Measurements from ENCODE around the gene TIMM44.

TIMM44 gene

GRCh38 chr19:7914598-7915045, 28.8 kb downstream of the TIMM44 start, which contains the start of gene TGFBR3L:
Gene TGFBR3L, plus strand, starts transcription at chr19:7914830.
- Histone ChIP-seq H3K27me3 (ENCODE audit: control insufficient read depth in 1 of 2, insufficient read depth in 2 of 2, low read length in 2 of 2) (peaks cover 25 to 27% of the 10 kb centered on the region in 2 donors), H3K4me3 (ENCODE audit: low read depth in 1 of 2, low read length in 2 of 2) (no peak within 1 kb of the TSS), H3K9ac (ENCODE audit: low read depth in 1 of 2, low read length in 2 of 2) (no peak within 1 kb of the TSS), H3K27ac (ENCODE audit: low read depth, low read length) (no peak within 1 kb of the TSS), H3K9me3 (ENCODE audit: control insufficient read depth in 1 of 2, low read length in 2 of 2) (no peaks in the 10 kb centered on the region), H3K36me3 (ENCODE audit: control insufficient read depth in 1 of 2, insufficient read depth in 2 of 2, low read length in 2 of 2) (peaks cover 9 to 31% of the 10 kb centered on the region in 2 donors), H3K4me1 (ENCODE audit: control insufficient read depth in 1 of 2, insufficient read depth in 2 of 2, low read length in 2 of 2) (peaks cover 13 to 24% of the 10 kb centered on the region in 2 donors)

- Histone ChIP-seq H3K4me3 (ENCODE audit: low read depth in 1 of 2, low read length in 2 of 2) (no peak overlapping the region), H3K9ac (ENCODE audit: low read depth in 1 of 2, low read length in 2 of 2) (no peak overlapping the region), H3K9me3 (ENCODE audit: control insufficient read depth in 1 of 2, low read length in 2 of 2) (no peaks in the 10 kb centered on the region), H3K4me1 (ENCODE audit: control insufficient read depth in 1 of 2, insufficient read depth in 2 of 2, low read length in 2 of 2) (peaks cover 12 to 19% of the 10 kb centered on the region in 2 donors), H3K36me3 (ENCODE audit: control insufficient read depth in 1 of 2, insufficient read depth in 2 of 2, low read length in 2 of 2) (peaks cover 9 to 35% of the 10 kb centered on the region in 2 donors), H3K27ac (ENCODE audit: low read depth, low read length) (no peak overlapping the region), H3K27me3 (ENCODE audit: control insufficient read depth in 1 of 2, insufficient read depth in 2 of 2, low read length in 2 of 2) (peaks cover 25 to 27% of the 10 kb centered on the region in 2 donors)
These were observed 29.4 kb downstream of the TIMM44 start for GRCh38 chr19:7914099-7914498.

GRCh38 chr19:7913652-7914051, 29.8 kb downstream of the TIMM44 start:
- H3K27ac ChIP-seq (ENCODE audit: low read depth, low read length), result no peak overlapping the region
- H3K4me3 ChIP-seq (ENCODE audit: low read depth in 1 of 2, low read length in 2 of 2), result no peak overlapping the region
- peaks cover 9 to 36% of the 10 kb centered on the region in 2 donors for H3K36me3 ChIP-seq (ENCODE audit: control insufficient read depth in 1 of 2, insufficient read depth in 2 of 2, low read length in 2 of 2)
- peaks cover 24% of the 10 kb centered on the region in 2 donors for H3K27me3 ChIP-seq (ENCODE audit: control insufficient read depth in 1 of 2, insufficient read depth in 2 of 2, low read length in 2 of 2)
- peaks cover 12 to 14% of the 10 kb centered on the region in 2 donors for H3K4me1 ChIP-seq (ENCODE audit: control insufficient read depth in 1 of 2, insufficient read depth in 2 of 2, low read length in 2 of 2)
- no peaks in the 10 kb centered on the region for H3K9me3 ChIP-seq (ENCODE audit: control insufficient read depth in 1 of 2, low read length in 2 of 2)
- H3K9ac ChIP-seq (ENCODE audit: low read depth in 1 of 2, low read length in 2 of 2), result no peak overlapping the region

GRCh38 chr19:7912697-7913564, 30.5 kb downstream of the TIMM44 start:
- Histone ChIP-seq H3K4me3 (ENCODE audit: low read depth in 1 of 2, low read length in 2 of 2) (no peak overlapping the region), H3K36me3 (ENCODE audit: control insufficient read depth in 1 of 2, insufficient read depth in 2 of 2, low read length in 2 of 2) (peaks cover 9 to 36% of the 10 kb centered on the region in 2 donors), H3K9ac (ENCODE audit: low read depth in 1 of 2, low read length in 2 of 2) (no peak overlapping the region), H3K4me1 (ENCODE audit: control insufficient read depth in 1 of 2, insufficient read depth in 2 of 2, low read length in 2 of 2) (peaks cover 10 to 12% of the 10 kb centered on the region in 2 donors), H3K9me3 (ENCODE audit: control insufficient read depth in 1 of 2, low read length in 2 of 2) (no peaks in the 10 kb centered on the region), H3K27ac (ENCODE audit: low read depth, low read length) (no peak overlapping the region), H3K27me3 (ENCODE audit: control insufficient read depth in 1 of 2, insufficient read depth in 2 of 2, low read length in 2 of 2) (peaks cover 19 to 20% of the 10 kb centered on the region in 2 donors)

GRCh38 chr19:7912144-7912696, 31.2 kb downstream of the TIMM44 start:
- Histone ChIP-seq H3K4me3 (ENCODE audit: low read depth in 1 of 2, low read length in 2 of 2) (no peak overlapping the region), H3K9ac (ENCODE audit: low read depth in 1 of 2, low read length in 2 of 2) (no peak overlapping the region), H3K9me3 (ENCODE audit: control insufficient read depth in 1 of 2, low read length in 2 of 2) (no peaks in the 10 kb centered on the region), H3K27me3 (ENCODE audit: control insufficient read depth in 1 of 2, insufficient read depth in 2 of 2, low read length in 2 of 2) (peaks cover 14 to 17% of the 10 kb centered on the region in 2 donors), H3K36me3 (ENCODE audit: control insufficient read depth in 1 of 2, insufficient read depth in 2 of 2, low read length in 2 of 2) (peaks cover 9 to 39% of the 10 kb centered on the region in 2 donors), H3K4me1 (ENCODE audit: control insufficient read depth in 1 of 2, insufficient read depth in 2 of 2, low read length in 2 of 2) (peaks cover 4 to 10% of the 10 kb centered on the region in 2 donors), H3K27ac (ENCODE audit: low read depth, low read length) (no peak overlapping the region)

GRCh38 chr19:7911508-7912143, 31.8 kb downstream of the TIMM44 start:
- peaks cover 0 to 6% of the 10 kb centered on the region in 2 donors for H3K4me1 ChIP-seq (ENCODE audit: control insufficient read depth in 1 of 2, insufficient read depth in 2 of 2, low read length in 2 of 2)
- H3K36me3 ChIP-seq (ENCODE audit: control insufficient read depth in 1 of 2, insufficient read depth in 2 of 2, low read length in 2 of 2), result peaks cover 9 to 41% of the 10 kb centered on the region in 2 donors
- peaks cover 10 to 13% of the 10 kb centered on the region in 2 donors for H3K27me3 ChIP-seq (ENCODE audit: control insufficient read depth in 1 of 2, insufficient read depth in 2 of 2, low read length in 2 of 2)
- no peak overlapping the region for H3K4me3 ChIP-seq (ENCODE audit: low read depth in 1 of 2, low read length in 2 of 2)
- H3K9ac ChIP-seq (ENCODE audit: low read depth in 1 of 2, low read length in 2 of 2), result no peak overlapping the region
- H3K27ac ChIP-seq (ENCODE audit: low read depth, low read length), result no peak overlapping the region
- H3K9me3 ChIP-seq (ENCODE audit: control insufficient read depth in 1 of 2, low read length in 2 of 2), result no peaks in the 10 kb centered on the region

- Histone ChIP-seq H3K27ac (ENCODE audit: low read depth, low read length) (no peak overlapping the region), H3K4me1 (ENCODE audit: control insufficient read depth in 1 of 2, insufficient read depth in 2 of 2, low read length in 2 of 2) (no peaks in the 10 kb centered on the region), H3K36me3 (ENCODE audit: control insufficient read depth in 1 of 2, insufficient read depth in 2 of 2, low read length in 2 of 2) (peaks cover 9 to 41% of the 10 kb centered on the region in 2 donors), H3K9ac (ENCODE audit: low read depth in 1 of 2, low read length in 2 of 2) (no peak overlapping the region), H3K9me3 (ENCODE audit: control insufficient read depth in 1 of 2, low read length in 2 of 2) (no peaks in the 10 kb centered on the region), H3K27me3 (ENCODE audit: control insufficient read depth in 1 of 2, insufficient read depth in 2 of 2, low read length in 2 of 2) (peaks cover 4 to 6% of the 10 kb centered on the region in 2 donors), H3K4me3 (ENCODE audit: low read depth in 1 of 2, low read length in 2 of 2) (no peak overlapping the region)
These were observed 32.9 kb downstream of the TIMM44 start for GRCh38 chr19:7910321-7911161.

- Histone ChIP-seq H3K4me3 (ENCODE audit: low read depth in 1 of 2, low read length in 2 of 2) (no peak overlapping the region), H3K27me3 (ENCODE audit: control insufficient read depth in 1 of 2, insufficient read depth in 2 of 2, low read length in 2 of 2) (no peaks in the 10 kb centered on the region), H3K9ac (ENCODE audit: low read depth in 1 of 2, low read length in 2 of 2) (no peak overlapping the region), H3K36me3 (ENCODE audit: control insufficient read depth in 1 of 2, insufficient read depth in 2 of 2, low read length in 2 of 2) (peaks cover 9 to 41% of the 10 kb centered on the region in 2 donors), H3K4me1 (ENCODE audit: control insufficient read depth in 1 of 2, insufficient read depth in 2 of 2, low read length in 2 of 2) (peaks cover 8 to 9% of the 10 kb centered on the region in 2 donors), H3K27ac (ENCODE audit: low read depth, low read length) (no peak overlapping the region), H3K9me3 (ENCODE audit: control insufficient read depth in 1 of 2, low read length in 2 of 2) (no peaks in the 10 kb centered on the region)
These were observed 33.9 kb downstream of the TIMM44 start for GRCh38 chr19:7909471-7910067.

- Histone ChIP-seq H3K4me1 (ENCODE audit: control insufficient read depth in 1 of 2, insufficient read depth in 2 of 2, low read length in 2 of 2) (peaks cover 8 to 13% of the 10 kb centered on the region in 2 donors), H3K27me3 (ENCODE audit: control insufficient read depth in 1 of 2, insufficient read depth in 2 of 2, low read length in 2 of 2) (no peaks in the 10 kb centered on the region), H3K4me3 (ENCODE audit: low read depth in 1 of 2, low read length in 2 of 2) (no peak overlapping the region), H3K9ac (ENCODE audit: low read depth in 1 of 2, low read length in 2 of 2) (no peak overlapping the region), H3K36me3 (ENCODE audit: control insufficient read depth in 1 of 2, insufficient read depth in 2 of 2, low read length in 2 of 2) (peaks cover 9 to 41% of the 10 kb centered on the region in 2 donors), H3K9me3 (ENCODE audit: control insufficient read depth in 1 of 2, low read length in 2 of 2) (no peaks in the 10 kb centered on the region), H3K27ac (ENCODE audit: low read depth, low read length) (no peak overlapping the region)
These were observed 34.6 kb downstream of the TIMM44 start for GRCh38 chr19:7908742-7909461.
